GM12864 (cell line): Measurements from ENCODE around the gene SLC35F3.

Source experiments
- DNase-seq: peaks from one replicate; pipeline ENCODE4 v3.0.0-alpha.2; 2011; ENCODE audit warnings: low read depth
- H3K4me3 ChIP-seq: 2 replicates; pipeline ENCODE4 v1.5.1; 2011; ENCODE audit warnings: mild to moderate bottlenecking, low read depth, low read length, control low read depth
- CTCF ChIP-seq: IDR thresholded peaks from 2 replicates; pipeline ENCODE4 v1.5.1; 2011; ENCODE audit warnings: low read depth, mild to moderate bottlenecking, moderate library complexity, low read length, control low read depth, inconsistent platforms; ENCODE audit errors: missing control alignments

Gene SLC35F3

GRCh38 chr1:234090212-234091064 is 186.0 kb downstream of the SLC35F3 start:
- DNase-seq = no peak
- H3K4me3 ChIP-seq = no peak overlapping the region
- TF ChIP-seq CTCF = no peak

- TF ChIP-seq CTCF = no peak
- H3K4me3 ChIP-seq = no peak overlapping the region
- no peak for DNase-seq
Observed at GRCh38 chr1:234091065-234091401, 186.6 kb downstream of the SLC35F3 start.

- no peak for TF ChIP-seq CTCF
- no peak overlapping the region for H3K4me3 ChIP-seq
- no peak for DNase-seq
Observed at GRCh38 chr1:234091876-234092275, 187.4 kb downstream of the SLC35F3 start.

- no peak overlapping the region for H3K4me3 ChIP-seq
- TF ChIP-seq CTCF = no peak
- DNase-seq = no peak
Observed at GRCh38 chr1:234093107-234093506, 188.6 kb downstream of the SLC35F3 start.

- H3K4me3 ChIP-seq = no peak overlapping the region
- no peak for TF ChIP-seq CTCF
- no peak for DNase-seq
Observed at GRCh38 chr1:234093741-234094140, 189.3 kb downstream of the SLC35F3 start.

GRCh38 chr1:234094172-234094571 is 189.7 kb downstream of the SLC35F3 start:
- no peak overlapping the region for H3K4me3 ChIP-seq
- no peak for TF ChIP-seq CTCF
- no peak for DNase-seq
